GM10266 (cell line): ENCODE data around the gene MYL10.

ENCODE experiments used
- DNase-seq: peaks from one replicate; pipeline ENCODE4 v3.0.0; 2012; ENCODE audit errors: extremely low spot score
- CTCF ChIP-seq: IDR thresholded peaks from 2 replicates; pipeline ENCODE4 v1.5.1; 2012; ENCODE audit warnings: mild to moderate bottlenecking, low read depth; ENCODE audit not compliant: control insufficient read depth, insufficient read depth; ENCODE audit errors: missing control alignments

The MYL10 gene

GRCh38 chr7:101629171-101629570 is at the start of gene MYL10:
Gene MYL10 (minus strand): TSS chr7:101629296. CDS start chr7:101629118, 178 bp downstream.
- no peak for DNase-seq
- TF ChIP-seq CTCF = no peak

GRCh38 chr7:101678658-101679057 is 49.6 kb upstream of the MYL10 start:
- no peak for DNase-seq
- TF ChIP-seq CTCF = no peak

GRCh38 chr7:101677797-101678479 is 48.8 kb upstream of the MYL10 start:
- no peak for TF ChIP-seq CTCF
- DNase-seq = no peak

- no peak for DNase-seq
- TF ChIP-seq CTCF = no peak
Measured at GRCh38 chr7:101677391-101677790, 48.3 kb upstream of the MYL10 start.

GRCh38 chr7:101676956-101677355 is 47.9 kb upstream of the MYL10 start:
- DNase-seq = no peak
- no peak for TF ChIP-seq CTCF

GRCh38 chr7:101676062-101676598 is 47.0 kb upstream of the MYL10 start:
- no peak for TF ChIP-seq CTCF
- no peak for DNase-seq

- DNase-seq = no peak
- no peak for TF ChIP-seq CTCF
Measured at GRCh38 chr7:101674439-101674838, 45.3 kb upstream of the MYL10 start.
